Esophagus mucosa (tissue), 1 donor: ENCODE data around the gene KIF3A. TPM values are rescaled to one million over a fixed set of nuclear protein-coding genes. Genes with fewer than 3 reads are reported as not detected.
A peak's percentile ranks its signal among the peaks of the same experiment; 100 is the strongest.

Experiments used
- ATAC-seq: fragments of 200-7000 bp; cut with Tn5 transposase; one replicate; pipeline ENCODE4 v1.9.1; 2020
- total RNA-seq: library from RNA; stranded (reverse); gene quantifications from one replicate; pipeline ENCODE4 v1.2.4, GENCODE V29; 2023
- donor health status: DM: yes; HTN: yes; CAD: no.

KIF3A gene
- total RNA-seq, 1 donor from 2014 or later, result 5.5 TPM

DNA sequence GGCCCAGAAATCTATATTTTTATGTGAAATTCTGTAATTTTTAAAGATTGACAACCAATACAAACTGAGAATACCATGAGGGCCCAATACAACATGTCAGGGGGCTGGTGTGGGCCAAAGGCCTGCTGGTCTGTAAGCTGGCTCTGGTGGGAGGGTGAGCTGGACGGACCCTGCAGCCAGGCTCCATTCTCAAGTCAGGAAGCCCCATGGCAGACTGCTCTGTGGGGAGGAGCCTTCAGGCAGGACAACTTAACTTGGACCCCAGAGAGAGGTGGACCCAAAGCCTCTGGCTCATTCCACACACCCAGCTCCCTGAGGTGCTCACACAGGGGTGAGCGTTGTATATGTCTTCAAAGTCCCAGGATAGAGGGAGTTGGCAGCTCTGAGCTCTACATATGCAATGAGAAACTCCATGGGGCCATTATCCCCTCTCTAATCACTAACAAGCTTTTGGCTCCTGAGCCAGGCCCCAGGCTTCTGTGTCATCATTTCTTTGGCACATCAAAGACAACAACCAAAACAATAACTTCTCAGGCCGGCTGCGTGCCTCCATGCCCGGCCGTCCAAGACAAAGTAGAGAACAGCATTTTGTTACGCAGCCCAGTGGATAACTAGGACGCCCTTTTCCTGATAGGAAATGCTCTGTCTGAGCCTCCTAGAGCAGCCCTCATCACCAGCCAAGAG is 33.3 kb upstream of the KIF3A start:
- ATAC-seq, result no peak

DNA sequence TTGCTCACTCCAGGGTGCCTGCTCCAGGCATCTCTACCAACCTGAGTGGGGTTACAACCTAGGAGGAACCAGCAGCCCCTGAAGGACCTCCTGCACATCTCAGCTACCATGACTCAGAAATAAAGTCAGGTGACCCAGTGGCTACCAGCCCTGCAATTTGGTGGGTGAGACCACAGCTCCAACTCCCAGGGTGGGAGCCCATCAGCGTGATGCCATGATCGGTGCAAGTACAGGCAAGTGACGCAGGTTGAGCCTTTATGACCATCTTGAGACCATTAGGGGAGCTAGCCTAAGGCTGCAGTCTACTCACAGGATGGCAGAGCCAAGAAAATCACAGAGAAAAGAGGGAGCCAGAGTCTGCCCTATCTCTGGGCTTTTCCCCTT is 31.1 kb upstream of the KIF3A start:
- ATAC-seq, result no peak

DNA sequence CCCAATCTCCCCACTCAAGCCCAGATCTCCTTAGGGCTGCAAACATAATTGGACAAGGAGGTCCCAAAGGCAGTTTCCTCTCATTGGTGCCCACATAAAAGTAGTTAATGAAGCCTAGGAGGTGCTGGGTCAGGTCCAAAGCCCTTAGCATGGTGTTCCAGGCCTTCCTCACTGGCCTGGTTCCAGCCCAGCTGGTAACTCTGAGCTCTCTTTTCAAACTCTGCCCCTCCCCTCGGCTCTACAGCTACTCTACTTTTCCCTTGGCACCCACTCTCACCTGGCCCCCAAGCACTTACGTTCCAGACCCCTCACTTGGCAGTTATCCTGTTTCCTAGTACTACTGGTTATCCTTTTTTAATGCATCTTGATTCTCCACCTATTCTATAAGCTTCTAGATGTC is 29.8 kb upstream of the KIF3A start:
- ATAC-seq, result no peak

DNA sequence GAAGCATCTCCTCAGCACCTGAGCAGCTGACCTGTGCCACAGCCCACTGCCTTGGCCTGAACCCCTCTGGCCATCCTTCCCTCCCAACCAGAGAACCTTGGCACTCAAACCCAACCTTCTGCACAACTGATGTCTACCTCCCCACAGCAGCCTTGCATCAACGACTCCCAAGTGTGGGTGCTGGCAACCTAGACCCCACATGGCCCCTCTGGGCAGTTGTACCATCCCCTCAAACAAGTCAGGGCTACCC is 29.4 kb upstream of the KIF3A start:
- ATAC-seq, result no peak

DNA sequence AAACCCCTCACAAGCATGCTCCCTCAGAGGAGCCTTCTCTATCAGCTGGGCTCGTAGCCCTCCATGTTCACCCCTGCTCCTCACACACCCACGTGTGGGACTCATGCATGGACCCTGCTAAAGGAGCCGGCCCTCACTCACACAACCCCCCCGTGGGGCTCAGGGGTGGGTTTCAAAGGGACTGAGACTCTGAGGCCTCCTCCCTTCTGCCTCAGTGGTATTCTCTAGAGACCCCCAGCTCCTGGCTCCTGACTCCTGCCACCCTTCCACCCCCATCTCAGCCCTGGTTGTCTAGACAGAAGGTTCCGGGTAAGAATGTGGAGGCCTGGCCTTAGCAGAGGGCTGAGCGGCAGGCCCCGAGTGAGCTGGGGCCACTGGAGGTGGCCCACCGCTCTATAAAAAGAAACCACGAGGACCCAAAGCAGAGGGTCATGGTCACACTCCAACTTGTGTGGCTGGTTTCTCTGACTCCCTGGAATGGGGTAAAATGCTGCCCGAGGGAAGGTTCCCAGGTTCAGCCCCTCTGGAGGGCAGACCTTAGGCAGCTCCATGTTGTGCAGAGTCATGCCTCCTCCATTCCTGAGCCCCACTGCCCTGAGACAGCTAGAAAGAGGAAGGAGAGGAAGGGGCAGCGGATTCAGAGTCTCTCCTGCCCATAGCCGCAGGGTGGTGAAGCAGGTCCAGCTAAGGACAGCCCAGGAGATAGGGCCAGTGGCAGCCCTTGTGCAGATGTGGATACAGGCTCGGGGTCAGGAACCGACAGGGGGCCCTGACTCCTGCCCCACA is 28.9 kb upstream of the KIF3A start:
- no peak for ATAC-seq

DNA sequence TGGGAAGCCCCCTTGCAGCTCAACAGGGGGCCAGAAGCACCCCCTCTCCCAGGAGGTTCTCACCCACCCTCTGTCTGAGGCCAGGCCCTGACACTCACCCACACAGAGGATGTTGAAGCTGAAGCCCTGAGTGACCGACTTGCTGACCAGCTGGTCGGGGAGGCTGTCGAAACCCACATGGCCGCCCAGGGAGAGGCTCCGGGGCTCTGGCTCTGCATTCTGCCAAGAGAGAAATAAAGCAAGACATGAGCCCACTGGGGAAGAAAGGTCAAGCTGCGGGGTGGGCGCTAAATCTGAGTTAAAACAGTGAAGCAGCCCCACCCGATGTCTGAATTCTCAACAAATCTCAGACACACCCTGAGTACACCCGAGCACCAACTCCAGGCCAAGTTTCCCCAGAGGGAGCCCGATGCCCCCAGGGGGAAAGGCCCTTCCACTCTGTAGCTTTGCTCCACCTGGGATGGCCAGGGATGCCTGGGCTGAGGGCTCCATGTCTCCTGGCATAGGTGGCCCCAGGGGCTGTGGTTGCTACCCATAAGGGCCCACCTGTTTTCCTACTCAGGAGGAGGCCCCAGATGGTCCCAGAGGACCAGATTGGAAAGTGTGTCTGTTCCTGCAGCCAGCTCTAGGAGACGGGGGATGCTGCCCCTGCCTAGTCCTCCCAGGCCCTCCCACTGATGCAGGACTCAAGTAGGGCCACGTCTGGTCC is 28.1 kb upstream of the KIF3A start:
- ATAC-seq, result no peak

DNA sequence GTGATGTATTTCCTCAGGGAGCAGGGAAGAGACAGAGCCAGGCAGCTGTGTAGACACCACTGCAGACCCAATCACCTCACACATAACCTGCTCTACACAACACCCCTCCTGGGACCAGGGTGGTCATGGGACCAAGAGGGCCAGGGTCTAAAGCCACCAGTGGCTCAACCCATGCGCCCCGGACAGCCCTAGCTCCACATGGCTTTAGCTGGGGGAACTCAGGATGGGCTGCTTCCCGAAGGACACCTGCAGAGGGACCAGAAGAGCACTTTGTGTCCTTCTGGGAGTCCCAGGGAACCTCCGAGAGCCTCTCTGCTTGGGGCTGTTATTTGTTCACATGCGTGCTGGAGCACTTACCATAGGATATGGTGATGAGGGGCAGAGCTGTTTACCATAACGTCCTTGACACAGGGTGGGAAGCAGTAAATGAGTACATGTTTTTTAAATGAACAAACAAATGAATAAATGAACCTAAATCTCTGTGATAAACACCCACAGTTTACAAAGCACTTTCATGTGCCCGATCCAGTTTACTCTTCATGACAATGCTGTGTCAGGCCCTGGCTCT is 27.4 kb upstream of the KIF3A start:
- no peak for ATAC-seq

DNA sequence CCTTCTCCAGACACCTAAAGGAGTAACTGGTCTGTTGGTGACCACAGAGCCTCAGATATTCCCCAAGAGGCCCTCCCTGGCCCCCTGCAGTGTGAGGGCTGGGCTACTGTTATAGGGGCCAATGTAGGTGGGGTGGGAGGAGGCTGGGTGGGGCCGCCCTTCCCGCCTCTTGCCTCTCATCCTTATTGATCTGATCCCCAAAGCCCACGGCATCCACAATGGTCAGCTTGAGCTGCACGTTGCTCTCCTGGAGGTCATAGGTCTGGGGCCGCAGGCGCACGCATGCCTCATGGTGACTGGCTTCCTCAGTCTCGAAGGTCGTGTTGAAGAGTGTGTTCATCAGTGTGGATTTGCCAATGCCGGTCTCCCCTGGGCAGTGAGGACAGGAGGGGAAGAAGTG is 26.7 kb upstream of the KIF3A start:
- no peak for ATAC-seq

DNA sequence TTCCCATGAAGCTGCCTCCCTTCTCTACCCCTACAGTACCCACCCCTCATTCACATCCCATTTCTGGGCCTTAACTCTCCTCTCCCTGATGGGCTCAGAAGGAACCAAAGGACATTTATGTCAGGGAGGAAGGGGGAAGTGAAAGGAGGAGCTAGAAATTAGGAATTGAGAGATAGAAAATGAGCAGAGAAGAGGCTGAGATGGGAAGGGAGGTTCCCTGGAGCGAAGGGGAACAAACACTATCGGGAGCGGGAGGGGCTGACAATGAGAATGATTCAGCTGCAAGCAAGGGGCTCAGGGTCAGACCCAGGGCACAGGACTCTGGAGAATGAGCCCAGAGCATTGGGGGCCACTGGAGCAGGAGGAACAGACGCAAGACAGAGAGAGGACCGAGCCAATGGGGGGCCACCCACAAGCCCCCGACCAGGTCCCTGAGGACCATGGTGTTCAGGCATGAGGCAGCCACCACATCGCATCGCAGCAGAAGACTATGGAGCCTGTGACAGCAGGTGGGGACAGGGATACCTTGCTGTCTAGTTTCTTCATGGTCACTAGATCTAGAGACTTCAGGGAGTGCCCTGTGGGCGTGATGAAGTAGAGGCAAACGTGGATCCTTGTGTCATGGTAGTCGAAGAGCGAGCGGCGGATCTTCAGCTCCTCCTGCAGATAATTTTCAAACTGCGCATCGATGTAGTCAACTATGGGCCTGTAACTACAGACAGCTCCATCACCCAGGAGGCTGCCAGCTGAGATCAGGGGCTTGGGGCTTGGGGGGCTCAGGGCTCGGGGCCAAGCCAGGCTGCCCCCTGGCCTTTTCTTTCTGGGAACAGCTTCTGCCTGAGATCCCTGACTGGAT is 26.1 kb upstream of the KIF3A start:
- ATAC-seq, result no peak

DNA sequence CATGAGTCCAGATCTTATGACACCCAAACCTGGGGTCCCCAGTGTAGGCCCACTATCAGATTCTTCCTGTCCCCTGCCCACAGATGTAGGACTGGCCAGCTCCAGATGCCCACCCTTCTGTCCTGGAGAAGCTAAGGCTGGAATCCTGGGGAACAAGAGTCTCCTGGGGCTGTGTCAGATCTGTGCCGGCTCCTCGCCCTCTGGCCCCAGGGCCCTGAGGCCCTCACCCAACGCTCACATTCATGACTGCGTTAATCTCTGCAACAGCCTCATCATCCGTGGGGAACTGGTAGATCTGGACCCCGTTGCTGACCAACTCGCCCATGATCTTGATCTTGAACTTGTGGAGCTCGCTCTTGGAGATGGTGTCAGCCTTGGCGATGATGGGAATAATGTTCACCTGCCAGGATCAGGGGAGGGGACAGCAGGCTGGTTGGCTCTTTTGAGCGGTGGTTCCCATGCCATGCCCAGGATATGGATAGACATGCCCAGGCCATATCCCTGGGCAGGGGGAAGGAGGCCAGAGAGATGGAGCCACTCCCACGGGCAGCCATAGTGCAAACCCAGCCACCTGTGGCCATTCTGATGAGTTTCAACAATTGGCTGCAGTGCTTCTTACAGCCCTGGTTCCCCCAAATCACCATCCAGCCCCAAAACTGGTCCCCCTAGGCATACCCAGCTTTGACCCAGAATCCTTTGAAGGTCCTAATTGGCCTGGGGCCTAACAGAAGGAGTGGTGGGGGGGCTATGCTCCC is 25.1 kb upstream of the KIF3A start:
- ATAC-seq, result no peak

DNA sequence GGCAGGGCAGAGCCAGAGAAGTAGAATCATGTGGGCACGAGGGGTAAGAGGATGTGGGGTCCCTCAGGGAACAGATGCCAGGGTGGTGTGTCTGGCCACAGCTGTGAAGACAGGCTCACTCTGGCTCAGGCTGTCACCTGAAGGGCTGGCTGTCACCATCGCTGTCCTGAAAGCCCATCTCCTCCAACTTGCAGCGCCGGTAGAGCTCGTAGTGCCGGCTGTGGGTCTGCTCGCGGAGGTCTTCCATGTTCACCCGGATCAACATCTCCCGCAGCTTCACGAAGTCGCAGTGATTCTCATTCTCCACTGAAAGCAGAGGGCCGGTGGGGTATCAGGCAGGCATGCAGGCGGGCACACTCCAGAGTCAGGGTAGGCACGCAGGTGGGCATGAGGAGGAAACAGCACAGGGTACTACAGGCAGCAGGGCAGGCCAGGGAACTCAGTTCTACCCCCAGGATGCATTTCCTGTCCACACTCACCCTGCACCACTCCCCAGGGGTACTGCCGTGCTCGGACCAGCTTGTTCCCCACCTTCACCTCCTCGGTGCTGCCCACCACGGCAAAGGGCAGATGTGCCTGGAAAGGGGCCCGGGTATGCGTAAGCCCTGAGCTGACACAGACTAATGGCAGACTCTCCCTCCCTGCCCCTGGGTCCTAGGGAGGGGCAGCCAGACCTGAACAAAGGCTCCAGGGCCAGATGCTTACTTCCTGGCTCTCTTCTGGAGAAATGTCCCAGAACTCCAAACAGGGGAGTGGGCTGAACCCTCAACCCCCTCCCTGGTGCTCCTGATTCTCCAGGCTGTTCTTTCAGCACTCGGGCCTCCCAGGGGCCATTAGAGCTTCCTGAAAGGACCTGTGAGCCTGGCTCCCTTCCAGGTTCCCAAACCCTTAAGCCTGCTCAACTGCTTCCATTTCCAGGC is 24.2 kb upstream of the KIF3A start:
- no peak for ATAC-seq

DNA sequence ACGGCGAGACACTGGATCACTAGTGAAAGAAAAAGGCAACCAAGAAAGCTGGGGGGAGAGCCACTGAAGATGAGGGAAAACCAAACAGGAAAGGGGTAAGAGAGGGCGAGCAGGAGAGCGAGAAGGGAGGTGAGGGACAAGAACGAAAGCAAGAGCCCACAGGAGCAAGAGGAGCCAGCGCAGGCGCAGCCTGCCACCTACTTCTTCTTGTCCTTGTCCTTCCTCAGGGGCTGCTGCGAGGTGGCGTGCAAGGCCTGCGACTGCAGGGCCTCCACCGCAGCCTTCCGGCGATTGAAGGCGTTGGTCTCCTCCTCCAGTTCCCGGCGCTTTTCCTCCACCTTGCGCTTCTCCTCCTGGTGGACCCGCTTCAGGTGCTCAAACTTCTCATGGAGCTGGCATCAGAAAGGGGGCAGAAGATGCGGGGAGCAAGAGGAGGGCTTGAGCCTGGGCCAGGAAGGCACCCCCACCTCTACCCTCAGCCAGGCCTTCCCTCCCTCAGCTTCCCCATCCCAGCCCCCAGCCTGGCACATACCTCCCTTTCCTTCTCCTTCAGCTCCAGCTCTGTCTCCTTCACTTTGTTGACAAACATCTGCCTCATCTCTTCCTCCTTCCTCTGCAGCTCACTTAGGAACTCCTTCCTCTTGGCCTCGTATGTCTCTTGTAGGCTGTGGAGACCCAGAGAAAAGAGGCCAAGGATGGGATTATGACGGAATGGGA is 23.4 kb upstream of the KIF3A start:
- no peak for ATAC-seq

DNA sequence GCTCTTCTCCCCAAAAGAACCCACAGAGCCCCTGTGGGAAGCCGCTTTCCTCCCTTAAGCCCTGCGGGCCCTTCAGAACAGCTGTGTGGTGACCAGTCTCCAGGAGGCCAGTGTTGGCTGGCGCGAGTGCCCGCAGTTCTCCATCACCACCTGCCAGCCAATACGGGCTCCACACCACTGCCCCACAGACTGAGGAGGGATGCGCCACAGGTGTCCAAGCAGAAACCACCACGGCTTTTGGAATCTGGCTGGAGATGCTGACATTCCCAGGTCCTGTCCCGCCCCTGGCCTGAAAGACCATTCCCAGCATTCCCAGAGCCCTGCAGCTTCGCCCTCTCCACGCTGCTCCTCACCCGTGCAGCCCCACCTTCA is 22.7 kb upstream of the KIF3A start:
- ATAC-seq, result no peak

DNA sequence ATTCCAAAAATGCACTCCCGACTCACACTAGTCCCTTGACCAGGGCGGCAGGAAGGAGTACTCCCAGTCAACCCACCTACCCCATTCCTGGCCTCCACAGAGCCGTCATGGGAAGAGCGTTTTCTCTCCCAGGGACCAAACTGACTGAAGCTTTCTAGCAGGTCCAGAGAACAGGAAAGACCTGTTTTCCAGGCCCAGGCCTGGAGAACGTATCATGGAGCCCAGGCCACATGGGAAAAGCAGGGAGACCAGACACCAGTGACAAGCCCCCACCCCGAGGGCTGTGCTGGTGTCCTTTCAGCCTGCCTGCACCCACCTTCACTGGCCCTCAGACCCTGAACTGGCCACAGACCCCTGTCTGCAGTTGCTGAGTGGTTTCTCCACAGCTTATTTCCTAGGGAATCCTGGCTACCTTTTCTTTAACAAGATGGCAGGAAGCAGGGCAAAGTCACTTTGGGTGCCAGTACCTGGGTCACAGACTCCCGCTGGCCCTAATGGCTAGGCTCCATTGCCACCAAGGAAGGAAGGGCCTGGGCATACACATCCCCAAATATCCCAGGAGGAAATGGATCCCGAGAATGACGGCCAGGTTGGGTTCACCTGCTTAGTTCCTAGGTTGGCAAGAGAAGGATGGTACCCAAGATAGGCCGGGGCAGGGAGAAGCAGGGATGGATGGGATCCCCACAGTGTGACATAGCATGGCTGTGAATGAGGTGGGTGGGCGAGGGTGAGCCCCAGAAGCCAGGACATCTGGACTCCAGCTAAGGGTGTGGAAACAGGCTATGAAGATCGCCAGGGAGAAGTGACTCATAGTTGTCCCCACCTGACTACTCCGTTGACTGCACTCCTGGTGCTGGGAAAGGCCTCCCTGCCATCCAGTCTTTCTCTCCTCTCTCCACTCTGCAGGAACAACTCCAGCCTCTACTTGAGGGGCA is 22.0 kb upstream of the KIF3A start:
- ATAC-seq, result peak; percentile 21

DNA sequence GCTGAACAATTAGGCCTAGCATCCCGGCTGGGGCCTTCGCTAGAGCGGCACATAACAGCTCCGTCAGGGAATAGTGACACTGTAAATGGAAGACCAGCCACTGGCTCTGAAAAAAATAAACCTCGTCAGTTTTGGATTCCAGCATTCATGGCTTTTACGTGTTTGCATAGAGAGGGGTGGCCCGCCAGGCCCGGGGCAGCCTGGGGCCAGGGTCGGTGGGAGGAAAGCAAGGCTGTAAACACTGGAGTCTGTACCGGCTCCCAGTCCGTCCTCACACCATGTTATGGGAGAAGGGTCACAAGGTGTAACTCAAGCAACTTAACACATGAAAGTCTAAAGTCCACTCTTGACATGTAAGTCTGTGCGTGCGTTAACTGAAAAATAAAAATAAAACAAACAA is 21.1 kb upstream of the KIF3A start:
- no peak for ATAC-seq

DNA sequence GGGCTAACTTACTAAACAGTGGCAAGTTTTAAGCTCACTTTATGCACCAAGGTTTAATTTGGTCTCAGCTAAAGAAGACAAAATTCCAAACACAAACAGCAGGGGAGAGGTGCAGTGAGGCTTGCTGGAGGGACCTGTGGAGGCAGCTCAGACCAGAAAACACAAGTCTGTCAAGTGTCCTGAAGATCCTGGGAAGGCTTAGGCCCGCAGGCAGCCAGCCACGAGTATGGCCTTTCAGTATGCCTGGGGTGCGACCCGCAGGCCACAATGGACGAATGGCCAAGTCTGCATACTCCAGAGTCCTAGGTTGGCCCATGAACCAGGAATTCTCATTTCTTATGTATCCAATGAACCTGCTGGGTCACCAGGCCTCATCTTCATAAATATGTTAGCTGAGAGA is 19.2 kb upstream of the KIF3A start:
- no peak for ATAC-seq

DNA sequence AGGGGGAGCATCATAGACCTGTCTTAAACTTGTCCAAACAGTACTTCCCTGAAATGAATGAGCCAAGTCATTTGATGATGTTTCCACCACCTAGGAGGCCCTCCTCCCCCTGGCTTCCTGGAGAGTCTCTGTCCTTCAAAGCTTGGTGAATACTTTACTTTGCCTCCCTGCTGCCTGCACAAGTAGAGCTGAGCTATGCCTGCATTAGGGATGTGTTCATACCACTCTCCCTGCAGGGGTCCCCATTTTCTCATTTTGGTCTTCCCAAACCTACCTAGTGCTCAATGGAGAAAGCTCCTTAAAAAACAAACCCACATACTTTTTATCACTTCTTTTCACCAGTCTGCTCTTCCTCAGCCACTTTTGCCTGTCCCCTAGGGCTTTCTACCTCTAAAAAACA is 17.6 kb upstream of the KIF3A start:
- no peak for ATAC-seq

DNA sequence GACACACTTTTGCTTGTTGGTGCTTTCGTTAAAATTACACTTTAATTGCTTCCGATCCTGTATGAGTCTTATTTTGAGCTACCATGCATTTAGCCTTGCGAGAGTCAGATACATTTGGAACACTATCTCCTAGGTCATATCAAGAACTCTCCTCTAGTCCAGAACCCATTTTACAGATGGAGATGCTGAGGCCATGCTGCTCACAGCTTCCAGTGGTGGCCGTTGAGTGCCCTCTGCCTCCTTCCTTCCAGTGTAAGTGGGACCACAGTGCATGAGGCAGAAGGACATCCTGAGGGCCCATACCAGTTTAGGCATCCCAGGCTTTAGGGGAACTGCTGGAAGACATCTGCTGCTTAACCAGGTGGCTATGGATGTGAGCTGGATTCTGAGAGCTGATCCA is 16.8 kb upstream of the KIF3A start:
- ATAC-seq, result no peak
